Activated CD8-positive, alpha-beta memory T cell treated with anti-CD3 and anti-CD28 coated beads, Interleukin-2, amount 50 U/mL, for 1 hour (primary cell): ENCODE data around the gene DYNC1LI1.

Experiments
- DNase-seq: peaks from one replicate; pipeline ENCODE4 v3.0.0-alpha.2; 2020; ENCODE audit errors: extremely low read depth

Gene DYNC1LI1

DNA sequence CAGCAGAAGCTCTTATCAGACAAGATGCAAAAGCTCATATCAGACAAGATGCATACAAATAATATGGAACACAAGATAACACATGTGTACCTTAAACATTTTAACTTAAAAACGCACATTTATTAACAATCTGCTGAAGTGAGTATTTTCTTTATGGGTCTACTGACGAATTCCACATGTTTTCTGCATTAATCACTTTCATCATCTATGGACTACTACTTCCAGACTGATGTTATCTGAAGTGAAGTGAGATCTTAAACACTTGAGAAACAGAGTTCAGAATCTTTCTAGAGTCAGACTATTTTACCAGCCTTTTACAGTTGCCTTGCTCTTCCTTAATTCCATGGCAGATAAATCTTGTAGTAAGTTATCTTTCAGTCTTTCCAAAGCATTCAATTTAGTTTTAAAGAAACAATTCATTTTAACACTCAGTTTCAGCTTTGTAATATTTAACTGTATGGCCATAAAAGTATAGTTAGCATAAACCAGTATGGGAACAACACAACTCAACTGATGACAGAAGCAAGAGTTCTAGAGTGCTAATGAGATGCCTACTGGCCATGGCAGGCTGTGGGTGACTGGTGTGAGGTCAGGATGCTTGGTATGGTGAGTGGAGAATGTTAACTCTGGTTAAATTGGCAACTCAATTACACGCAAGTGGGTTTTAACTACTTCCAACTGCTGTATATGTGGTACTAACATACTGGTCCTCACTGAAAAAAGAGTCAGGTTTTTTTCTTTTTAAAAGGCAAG, 77.8 kb downstream of the DYNC1LI1 start:
- no peak for DNase-seq

DNA sequence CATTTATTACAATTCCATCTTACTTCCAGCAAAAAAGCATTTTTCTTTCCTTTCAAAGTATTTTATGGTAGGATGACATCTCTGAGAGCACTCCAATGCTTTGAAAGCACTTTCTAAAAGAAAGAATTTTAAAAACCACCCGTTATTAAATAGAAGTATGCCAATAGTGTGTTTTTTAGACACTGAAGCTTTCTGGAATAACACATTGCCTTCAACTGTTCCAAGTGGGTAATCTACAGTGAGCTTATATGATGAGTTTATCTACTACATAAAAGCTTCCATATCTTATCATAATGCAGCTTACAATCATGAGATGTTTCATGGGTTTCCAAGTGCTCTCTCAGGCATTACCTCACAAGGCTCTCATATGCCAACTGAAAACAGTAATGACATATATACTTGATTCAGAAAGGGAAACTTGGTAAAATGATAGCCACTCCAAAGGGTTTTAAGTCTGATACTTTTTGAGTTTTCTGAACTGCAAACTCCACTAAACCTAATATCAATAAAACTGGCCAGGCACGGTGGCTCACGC, 82.1 kb downstream of the DYNC1LI1 start:
- no peak for DNase-seq

DNA sequence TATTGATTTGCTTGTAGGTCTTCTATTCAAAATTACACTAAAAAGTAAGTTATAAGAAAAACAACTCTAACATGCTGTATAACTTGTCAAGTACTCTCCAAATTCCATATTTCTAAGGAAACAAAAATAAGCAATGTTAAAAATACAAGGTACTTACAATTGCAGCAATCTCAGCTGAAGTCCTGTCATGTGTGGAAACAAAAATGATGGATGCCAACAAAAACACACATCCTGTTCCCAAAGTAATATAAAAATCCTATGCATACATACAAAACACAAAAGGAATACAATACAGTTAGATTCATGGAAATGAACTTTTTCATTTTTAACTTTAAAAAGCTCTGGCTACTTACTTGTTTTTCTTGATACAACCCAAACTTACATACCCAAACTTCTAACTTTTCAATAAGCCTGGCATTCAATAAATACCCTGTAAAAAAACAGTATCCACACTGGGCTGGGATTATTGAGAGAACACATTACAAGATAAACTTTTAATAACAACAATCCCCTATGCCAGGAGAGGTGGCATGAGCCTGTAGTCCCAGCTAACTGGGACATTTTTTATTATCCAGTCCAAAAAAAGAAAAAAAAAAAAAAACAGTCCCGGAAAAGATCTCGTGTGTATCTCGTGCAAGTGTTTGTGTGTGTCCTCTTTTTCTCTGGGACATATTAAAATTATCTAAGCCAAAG, 82.7 kb downstream of the DYNC1LI1 start:
- no peak for DNase-seq

DNA sequence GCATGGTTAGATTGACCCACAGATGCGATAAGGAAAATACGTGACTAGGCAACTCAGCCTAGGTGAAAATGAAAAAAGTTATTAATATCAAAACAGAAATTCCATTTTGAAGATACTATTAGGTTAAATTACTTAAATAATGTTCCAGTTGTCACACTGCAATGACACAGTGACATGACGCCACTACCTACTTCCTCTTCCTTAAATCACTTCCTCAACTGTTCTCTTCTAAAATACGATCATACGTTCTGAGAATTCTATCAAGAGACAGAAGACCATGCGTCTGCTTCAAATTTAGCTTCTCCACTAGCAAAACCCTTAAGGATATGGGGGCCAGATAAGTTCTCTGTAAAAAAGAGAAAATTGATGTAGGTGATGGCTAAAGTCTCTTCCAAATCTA, 86.2 kb downstream of the DYNC1LI1 start:
- no peak for DNase-seq

DNA sequence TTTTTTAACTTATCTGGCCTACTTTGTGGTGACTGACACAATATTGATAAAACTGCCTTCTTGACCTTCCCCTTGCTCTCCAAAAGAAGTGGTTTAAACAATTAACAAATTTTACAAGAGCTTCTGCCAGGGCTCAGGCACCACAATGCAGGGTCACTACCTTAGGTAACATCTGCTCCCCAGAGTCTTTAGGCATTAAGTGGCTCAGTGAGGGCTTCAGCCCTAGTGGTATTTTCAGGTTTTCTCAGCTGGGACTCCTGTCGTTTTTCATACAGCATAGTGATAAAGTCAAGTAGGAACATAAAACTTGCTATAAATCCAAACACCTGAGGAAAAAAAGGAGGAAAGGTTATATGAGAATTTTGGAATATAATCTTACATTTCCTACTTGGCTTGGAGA, 86.9 kb downstream of the DYNC1LI1 start:
- DNase-seq: no peak

DNA sequence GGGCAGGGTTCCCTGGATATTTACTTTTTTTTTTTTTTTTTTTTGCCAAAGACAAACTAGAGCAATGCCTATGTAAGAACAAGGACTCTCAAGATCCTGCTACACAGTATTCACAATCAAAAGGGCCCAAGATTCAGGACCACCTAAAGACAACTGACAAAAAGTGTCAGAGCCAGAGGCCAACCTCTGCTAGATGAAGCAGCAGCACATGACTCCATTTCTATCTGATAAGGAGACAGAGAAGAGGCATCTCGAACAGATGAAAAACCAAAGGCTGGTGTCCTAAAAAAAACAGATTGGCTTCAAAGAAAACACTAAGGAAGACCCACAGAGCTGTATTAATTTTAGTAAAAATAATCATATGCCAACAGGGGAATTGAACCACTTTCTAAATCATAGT, 88.0 kb downstream of the DYNC1LI1 start:
- no peak for DNase-seq

DNA sequence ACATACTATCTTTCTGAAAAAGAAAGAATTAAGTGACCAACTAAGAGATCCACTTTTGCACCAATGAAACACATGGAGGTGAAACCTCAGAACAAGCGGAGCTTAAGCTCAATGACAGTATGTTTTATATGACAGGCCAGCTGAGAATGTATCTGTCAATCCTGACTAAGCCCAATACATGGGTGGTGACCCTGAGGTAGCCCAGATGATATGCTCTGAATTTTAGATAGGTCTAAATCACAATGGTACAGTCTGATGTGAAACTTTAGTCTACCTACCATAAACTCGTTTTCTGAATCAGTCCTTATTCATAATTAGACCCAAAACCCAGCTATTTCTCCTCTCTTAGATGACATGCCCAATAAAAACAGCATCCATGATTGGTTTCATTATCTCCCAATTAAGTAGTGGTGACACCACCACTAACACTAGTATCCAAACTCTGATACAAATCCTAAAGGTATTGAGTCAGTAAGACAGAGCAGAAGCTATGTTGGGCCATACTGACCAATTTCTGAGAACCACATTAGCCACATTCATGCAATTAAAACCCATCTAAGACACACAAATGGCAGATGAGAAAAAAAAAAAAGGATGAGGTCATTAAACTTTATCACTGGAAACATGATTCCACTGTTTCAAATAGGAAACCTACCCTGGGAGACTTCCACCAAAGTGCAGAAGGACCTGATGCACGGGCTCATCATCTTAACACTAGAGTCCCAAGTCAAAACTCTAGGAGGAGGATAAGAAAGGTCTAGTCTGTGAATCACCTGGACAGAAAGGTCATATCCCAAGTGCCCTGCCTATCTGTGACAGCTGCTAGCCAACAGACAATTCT, 88.6 kb downstream of the DYNC1LI1 start:
- no peak for DNase-seq

DNA sequence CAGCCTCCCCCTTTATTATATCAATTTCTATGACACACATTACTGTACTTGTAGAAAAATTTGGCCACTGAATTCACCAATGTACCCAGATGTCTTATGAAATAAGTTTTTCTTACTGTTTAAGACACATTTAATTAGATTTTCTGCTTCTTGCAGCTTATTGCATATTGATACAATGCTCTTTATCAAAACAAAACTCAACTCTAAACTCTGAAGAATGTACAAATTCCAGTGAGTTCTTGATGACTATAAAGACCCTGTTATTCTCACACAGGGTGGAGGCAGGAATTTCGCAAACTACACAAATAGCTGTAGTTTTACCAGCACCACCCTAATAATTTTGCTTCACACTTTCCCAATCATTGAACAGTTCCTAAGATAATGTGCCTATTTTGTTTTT, 90.1 kb downstream of the DYNC1LI1 start:
- no peak for DNase-seq
